BLaER1 (cell line): Measurements from ENCODE around the gene MAPKAP1.

Experiments used
- H3K27ac ChIP-seq: shearing (Covaris generic); formaldehyde crosslinking; 2 replicates; pipeline ENCODE4 v1.8.1; 2022
- H3K27me3 ChIP-seq: shearing (Covaris generic); formaldehyde crosslinking; 2 replicates; pipeline ENCODE4 v1.8.1; 2022
- H3K36me3 ChIP-seq: shearing (Covaris generic); formaldehyde crosslinking; 2 replicates; pipeline ENCODE4 v1.8.1; 2022
- H3K4me1 ChIP-seq: shearing (Covaris generic); formaldehyde crosslinking; 2 replicates; pipeline ENCODE4 v1.8.1; 2022
- H3K4me2 ChIP-seq: shearing (Covaris generic); formaldehyde crosslinking; 2 replicates; pipeline ENCODE4 v1.8.1; 2022
- H3K4me3 ChIP-seq: shearing (Covaris generic); formaldehyde crosslinking; 2 replicates; pipeline ENCODE4 v1.8.1; 2022
- H3K9ac ChIP-seq: shearing (Covaris generic); formaldehyde crosslinking; 2 replicates; pipeline ENCODE4 v1.8.1; 2022
- H3K9me3 ChIP-seq: shearing (Covaris generic); formaldehyde crosslinking; 2 replicates; pipeline ENCODE4 v1.8.1; 2022
- H4K20me1 ChIP-seq: shearing (Covaris generic); formaldehyde crosslinking; 2 replicates; pipeline ENCODE4 v1.8.1; 2022
- Cebpa-rat ChIP-seq: shearing (Covaris generic); IDR thresholded peaks from 2 replicates; pipeline ENCODE4 v1.8.1; 2022

Gene MAPKAP1

GRCh38 chr9:125391704-125392103, 315.3 kb downstream of the MAPKAP1 start:
- Histone ChIP-seq H3K4me1 (no peaks in the 10 kb centered on the region; the same call in 1 of the 2 replicates), H3K27ac (no peak overlapping the region), H3K4me2 (no peak overlapping the region), H3K9ac (no peak overlapping the region), H3K27me3 (no peaks in the 10 kb centered on the region), H3K36me3 (no peaks in the 10 kb centered on the region), H4K20me1 (no peaks in the 10 kb centered on the region), H3K9me3 (no peaks in the 10 kb centered on the region), H3K4me3 (no peak overlapping the region)
- TF ChIP-seq Cebpa-rat: no peak

- Histone ChIP-seq H3K9me3 (no peaks in the 10 kb centered on the region), H3K36me3 (no peaks in the 10 kb centered on the region), H3K9ac (no peak overlapping the region), H3K27ac (no peak overlapping the region), H3K4me1 (no peaks in the 10 kb centered on the region), H4K20me1 (no peaks in the 10 kb centered on the region), H3K4me3 (no peak overlapping the region), H3K4me2 (no peak overlapping the region), H3K27me3 (no peaks in the 10 kb centered on the region)
- TF ChIP-seq Cebpa-rat: no peak
Observed at GRCh38 chr9:125388978-125389377, 318.0 kb downstream of the MAPKAP1 start.

GRCh38 chr9:125387861-125388524, 319.0 kb downstream of the MAPKAP1 start:
- TF ChIP-seq Cebpa-rat: no peak
- Histone ChIP-seq H4K20me1 (no peaks in the 10 kb centered on the region), H3K27ac (no peak overlapping the region), H3K4me1 (no peaks in the 10 kb centered on the region), H3K9ac (no peak overlapping the region), H3K27me3 (no peaks in the 10 kb centered on the region), H3K4me2 (no peak overlapping the region), H3K4me3 (no peak overlapping the region), H3K9me3 (no peaks in the 10 kb centered on the region), H3K36me3 (no peaks in the 10 kb centered on the region)
